ENCODE measurements around the gene APCDD1L.
"Not testable (repeated sequence)": the region's sequence is repeated elsewhere in the genome, so short reads cannot be mapped to it uniquely, and the experiment has no call there.

The APCDD1L gene

DNA sequence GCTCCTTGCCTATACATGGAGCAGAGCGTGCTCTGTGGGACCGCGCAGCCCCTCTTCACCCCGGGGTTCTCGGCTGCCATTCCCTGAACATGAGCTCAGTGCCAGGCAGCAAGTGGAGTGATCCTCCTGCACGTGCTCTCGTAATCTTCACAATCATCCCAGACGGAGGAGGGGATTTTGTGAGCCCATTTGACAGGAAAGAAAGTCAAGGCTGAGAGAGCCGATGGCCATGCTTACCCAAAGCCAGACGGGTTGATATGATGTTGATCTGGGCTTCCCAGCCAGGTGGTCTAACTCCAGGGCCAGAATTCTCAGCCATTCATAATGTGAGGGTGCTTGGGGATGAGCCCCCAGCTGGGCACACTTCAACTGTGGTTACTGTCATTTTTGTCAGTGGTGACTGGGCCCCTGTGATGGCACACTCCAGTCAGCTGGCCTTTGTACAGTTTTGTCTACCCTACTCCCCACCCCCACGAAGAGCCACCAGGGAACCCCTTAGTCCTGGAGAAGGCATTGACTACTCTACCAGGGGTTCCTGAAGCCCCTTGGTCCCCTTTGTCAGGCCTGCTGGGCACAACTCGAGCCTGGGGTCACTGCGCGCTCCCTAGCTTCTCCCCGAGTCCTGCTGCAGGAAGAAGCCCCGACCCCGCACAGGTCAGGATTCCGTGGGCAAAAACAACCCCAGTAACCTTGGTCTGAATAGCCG, 1.5 kb downstream of the APCDD1L start:
- DNase-seq, result no peak

DNA sequence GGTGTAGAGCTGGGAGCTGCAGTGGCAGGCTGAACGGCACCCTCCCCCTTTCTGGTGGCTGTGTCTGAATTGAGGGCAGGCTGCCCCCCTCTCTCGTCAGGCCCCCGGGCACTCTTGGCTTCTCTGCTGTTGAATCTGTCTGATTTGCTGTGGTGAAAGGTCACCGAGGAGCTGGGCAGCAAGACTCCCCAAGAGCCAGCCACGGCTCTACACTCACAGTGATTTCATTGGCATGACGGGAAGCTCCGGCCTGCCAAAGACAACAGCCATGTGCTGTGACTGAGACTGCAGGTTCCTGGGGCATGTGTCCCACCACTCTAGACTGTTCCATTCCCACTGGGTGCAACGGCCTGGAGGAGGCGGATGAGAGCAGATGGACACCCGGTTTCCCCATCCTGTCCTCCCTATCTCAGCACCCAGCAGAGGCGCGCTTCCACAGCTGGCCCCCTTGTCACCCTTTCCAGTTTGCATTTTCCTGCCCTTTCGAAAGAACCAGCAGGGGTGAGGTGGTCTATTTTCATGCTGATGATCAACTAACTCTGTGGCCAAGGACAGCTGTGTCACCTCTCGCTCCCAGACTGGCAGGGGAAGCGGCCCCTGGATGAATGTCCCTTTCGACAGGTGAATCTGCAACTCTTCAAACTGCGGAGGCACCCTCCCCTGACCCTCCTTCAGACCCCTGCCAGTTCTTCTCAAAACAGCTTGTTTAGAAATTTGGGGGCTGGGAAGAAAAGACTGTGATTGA, 2.2 kb downstream of the APCDD1L start:
- no peak for DNase-seq

DNA sequence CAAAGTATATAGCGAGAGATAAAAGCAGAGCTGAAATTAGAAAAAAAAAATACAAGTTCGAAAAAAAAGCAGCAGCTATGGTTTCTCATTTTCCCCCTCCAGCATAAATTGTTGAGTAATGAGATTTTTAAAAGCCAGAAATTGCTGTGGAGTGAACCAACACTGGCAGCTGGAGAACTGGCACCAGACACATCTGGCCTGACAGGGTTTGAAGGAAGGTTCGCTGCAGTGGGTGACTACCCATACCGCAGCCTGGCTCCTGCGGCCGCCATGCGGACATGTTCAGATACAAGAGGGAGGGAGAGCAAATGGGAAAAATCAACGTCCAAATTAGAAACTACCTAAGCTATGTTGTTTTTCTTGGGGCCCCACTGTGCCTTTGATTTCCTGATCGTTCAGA, 3.3 kb downstream of the APCDD1L start:
- no peak for DNase-seq

DNA sequence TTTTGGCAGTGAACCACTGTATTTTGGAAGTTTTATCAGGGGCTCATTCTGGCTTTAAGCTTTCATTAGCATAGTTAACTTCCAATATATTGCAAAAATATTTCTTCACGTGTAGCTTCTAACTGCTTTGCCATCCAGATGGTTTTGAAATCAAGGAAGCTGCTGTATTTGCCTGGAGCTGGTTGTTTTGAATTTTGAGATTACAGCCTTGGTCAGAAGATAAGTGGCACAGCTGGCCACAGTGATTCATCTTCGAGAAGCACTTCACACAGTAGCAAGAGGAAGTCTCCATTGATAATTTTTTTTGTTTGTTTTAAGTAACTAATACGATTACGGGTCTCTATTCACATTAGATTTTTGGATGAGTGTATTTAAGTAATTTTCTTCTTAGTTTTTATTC, 3.8 kb downstream of the APCDD1L start:
- peak; percentile 28 for DNase-seq

DNA sequence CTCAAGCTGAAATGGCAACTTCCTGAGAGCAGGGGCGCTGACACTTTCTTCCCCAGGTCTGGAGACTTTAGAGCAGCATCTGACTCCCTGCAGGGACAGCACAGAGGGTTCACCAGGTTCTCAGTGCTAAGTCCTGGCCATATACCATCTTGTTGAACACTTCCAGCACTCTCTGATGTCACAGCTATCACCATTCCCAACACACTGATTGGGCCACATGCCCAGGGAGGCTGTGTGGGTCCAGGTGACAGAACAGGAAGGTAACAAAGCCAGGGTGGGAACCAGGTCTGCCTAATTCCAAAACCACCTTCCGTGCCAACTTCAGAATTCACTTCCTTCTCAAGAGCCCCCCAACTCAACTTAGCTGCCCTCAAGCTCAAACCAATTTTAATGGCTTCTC, 4.3 kb downstream of the APCDD1L start:
- no peak for DNase-seq

DNA sequence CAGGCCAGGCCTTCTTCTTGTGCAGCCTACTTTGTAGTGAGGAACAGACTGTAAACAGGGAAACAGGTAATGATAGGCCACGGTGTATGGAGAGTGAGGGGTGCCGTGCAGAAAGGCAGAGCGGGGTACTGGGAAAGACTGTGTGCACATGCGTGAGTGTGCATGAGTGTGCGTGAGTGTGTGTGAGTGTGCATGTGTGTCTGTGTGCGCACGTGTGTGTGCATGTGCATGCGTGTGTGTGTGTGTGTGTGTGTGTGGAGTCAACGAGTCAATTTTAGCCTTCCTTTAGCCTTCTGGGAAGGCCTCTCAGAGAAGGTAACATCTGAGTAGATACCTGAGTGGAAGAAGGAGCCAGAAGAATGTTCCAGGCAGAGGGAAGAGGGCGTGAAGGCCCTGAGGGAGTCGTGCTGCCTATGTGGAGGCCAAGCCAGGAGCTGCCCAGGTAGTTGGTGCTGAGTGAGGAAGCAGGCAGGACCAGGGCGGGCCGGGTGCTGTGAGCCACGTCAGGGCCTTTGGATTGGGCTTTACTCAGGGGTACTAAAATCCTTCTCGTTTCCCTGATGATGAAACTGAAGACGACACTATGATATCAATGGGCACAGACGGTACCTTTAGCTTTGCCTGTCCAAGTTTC, 6.3 kb downstream of the APCDD1L start:
- DNase-seq, result no peak

DNA sequence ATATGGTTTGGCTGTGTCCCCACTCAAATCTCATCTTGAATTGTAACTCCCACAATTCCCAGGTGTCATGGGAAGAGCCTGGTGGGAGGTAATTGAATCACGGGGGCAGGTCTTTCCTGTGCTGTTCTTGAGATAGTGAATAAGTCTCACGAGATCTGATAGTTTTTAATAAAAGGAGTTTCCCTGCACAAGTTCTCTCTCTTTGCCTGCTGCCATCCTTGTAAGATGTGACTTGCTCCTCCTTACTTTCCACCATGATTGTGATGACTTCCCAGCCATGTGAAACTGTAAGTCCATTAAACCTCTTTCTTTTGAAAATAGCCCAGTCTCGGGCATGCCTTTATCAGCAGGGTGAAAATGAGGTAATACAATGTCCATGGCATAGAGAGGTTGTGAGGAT, 8.2 kb downstream of the APCDD1L start:
- not testable (repeated sequence) for DNase-seq

DNA sequence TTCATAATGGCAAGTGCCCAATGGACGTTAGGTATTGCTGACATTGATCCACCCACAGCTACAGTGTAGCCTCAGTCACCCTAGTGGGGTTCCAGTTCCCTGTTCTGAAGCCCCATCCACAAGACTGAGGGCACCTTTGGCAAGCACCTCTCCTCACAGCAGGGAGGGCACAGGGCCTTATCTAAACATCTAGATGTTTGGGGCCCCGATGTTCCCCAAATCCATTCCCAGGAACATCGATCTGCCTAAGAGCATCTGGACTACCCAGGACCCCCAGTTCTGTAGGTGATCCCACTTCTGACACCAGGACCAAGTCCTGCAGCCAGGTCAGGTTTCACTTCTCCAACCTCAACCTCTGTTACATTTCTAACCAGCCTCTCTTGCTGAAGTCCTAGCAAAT, 10.6 kb downstream of the APCDD1L start:
- no peak for DNase-seq

DNA sequence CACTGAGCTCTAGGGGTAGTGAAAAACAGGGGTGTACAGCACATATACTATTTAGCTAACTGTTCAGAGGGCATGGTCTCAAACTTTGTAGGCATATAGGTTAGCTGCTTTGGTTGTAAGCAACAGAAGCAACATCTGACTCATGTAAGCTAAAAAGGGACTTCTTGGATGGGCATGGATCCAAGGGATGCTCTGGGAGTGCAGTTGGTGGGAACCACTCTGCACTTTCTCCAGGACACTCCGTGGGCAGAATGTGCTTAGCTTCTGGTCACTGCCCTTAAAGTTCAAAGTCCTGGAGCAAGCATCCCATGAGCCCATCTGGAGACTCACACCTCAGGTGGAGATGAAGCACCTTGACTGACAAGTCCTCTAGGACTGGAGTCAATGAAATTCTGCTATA, 11.5 kb downstream of the APCDD1L start:
- DNase-seq, result no peak

DNA sequence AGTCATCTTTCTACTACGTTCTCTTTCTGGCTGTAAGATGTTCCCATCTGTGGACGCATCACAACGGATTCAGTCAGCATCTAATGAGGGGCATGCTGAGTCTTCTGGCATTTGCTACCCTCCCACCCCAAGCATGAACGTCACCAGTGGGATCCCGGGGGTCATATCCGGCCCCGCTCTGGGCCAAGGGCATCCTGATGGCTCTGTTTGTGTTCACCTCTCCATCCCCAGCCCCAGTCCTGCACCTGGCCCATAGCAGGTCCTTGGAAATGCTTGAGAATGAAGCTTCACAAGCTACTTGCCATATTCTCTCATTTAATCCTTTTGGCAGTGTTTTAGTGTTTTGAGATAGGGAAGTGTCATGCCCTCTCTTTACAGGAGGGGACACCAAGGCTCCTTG, 14.9 kb downstream of the APCDD1L start:
- no peak for DNase-seq

DNA sequence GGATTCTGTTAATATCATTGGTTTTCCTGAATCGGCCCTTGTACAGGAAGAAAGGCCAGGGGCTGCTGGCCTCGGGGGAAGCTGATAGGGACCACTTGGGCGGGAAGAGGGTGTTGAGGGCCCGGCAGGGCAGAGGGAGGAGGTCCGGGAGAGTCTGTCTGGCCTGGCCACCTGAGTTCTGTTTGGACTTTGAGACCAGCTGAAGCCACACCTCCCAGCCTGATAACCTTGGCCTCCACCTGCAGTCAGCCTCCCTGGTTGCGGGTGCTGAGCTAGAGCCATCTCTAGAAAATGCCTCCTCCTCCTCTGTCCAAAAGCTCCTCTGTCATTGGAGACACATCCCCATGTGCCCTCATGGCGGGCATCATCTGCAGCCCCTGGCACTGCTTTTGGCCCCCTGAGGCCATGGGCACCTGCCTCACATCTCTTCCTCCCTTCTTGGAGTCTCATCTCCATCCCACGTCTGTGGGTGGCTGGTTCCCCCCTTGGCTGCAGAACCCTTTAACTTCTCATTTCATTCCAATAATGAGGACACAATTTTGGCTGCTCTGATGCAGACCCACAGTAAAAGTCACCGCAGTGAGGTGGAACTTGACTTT, 16.6 kb downstream of the APCDD1L start:
- no peak for DNase-seq

DNA sequence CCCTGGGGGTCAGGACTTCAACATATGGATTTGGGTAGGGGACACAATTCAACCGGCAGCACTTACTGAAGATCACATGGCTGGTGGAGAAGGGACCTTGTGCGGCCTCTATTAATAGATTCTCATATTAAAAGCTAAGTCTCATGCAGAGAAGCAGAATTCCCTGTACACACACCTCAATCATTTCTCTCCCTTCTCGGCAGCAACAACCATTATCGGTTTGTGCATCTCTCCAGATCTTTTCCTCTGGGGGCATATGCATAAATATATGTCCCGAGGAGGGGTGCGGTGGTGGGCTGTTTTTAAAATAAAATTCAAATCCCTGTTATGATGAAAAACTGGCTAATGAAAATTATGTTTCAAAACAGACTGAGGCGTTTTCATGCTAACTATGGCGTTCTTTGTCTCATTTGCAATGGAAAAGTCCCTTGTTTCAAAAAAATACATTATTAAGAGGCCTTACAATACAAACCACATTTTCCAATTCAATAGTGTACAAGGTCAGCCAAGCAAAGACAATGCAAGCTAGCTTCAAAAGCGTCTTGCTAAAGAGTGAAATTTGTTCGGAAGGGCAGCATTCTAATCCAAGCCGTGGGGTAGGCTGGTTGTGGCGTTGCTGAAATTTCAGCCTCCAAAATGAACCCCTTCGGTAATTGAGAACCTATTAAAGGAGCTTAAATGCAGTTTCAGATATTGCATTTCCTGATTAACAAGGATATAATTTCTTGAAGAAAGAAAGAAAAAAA, 17.3 kb downstream of the APCDD1L start:
- no peak for DNase-seq

DNA sequence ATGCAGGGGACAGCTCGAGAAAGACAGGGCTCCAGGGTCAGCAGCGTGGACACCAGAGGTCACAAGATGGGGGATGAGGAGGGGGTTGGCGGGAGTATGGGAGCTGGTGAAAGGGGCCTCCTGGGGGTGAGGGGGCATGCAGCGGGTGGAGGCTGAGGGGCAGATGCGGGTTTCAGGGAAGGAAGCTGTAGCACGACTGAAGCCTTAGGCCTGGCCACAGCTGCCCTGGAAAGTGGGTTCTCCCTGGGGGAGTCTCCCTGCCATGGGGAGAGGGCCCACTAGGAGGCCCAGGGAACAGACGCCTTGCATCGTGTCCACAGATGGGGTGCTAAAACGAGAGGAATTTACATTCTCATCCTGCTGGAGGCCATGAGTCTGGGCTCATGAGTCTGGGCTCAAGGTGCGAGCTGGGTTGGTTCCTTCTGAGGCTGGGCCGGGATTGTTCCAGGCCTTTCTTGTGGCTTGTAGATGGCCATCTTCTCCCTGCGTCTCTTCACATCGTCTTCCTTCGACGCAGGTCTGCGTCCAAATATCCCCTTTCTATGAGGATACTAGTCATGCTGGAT, 18.0 kb downstream of the APCDD1L start:
- DNase-seq, result no peak

DNA sequence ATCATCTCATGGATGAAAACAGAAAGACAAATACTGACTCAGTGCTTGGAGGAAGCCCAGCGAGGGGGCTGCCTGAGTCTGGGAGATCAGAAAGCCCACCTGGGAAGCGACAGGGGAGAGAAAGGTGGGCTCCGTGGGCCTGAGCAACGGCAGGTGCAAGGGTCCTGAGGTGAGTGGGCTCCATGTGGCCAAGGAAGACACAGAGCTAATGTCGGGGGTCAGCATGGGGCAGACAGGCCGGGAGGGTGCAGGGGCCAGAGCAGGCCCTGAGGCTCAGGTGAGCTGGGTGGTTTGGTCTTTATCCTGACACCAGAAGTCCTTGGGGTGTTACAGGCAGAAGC, 18.8 kb downstream of the APCDD1L start:
- DNase-seq, result no peak

DNA sequence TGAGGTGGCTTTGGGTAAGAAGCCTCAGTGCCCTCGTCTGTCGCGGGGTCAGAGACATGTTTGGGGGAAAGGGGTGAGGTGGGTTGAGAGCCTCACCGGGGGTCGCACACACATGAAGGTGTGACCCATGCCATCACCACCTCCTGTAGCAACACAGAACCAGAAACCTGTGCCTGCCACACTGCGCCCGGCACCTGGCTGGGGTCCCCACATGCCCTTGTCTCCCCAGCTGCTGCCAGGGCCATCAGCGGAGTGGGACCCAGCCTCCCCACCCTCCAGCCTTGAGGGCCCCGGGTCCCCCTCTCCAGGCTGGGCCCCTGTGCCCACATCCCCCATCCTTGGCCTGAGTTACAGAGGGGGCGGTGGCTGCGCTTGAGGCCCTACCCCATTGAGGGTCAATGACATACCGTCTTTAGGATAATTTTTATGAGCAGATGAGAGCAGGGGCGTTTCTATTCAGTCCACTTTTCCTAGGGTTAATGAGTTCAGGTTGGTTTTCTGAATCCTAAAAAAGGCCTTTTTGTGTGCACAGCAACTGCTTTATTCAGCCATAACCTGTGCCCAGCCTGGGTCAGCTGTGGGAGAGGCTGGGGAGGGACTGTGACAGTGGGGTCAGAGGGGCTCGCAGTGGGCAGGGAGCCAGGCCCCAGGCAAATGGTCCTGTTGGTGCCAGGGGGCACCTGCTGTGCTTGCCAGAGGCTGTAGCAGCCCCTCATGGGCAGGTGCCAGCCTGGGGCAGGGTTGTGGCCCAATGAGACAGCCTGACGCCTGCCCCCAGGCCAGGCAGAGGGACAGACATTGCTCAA, 19.4 kb downstream of the APCDD1L start:
- DNase-seq, result no peak

DNA sequence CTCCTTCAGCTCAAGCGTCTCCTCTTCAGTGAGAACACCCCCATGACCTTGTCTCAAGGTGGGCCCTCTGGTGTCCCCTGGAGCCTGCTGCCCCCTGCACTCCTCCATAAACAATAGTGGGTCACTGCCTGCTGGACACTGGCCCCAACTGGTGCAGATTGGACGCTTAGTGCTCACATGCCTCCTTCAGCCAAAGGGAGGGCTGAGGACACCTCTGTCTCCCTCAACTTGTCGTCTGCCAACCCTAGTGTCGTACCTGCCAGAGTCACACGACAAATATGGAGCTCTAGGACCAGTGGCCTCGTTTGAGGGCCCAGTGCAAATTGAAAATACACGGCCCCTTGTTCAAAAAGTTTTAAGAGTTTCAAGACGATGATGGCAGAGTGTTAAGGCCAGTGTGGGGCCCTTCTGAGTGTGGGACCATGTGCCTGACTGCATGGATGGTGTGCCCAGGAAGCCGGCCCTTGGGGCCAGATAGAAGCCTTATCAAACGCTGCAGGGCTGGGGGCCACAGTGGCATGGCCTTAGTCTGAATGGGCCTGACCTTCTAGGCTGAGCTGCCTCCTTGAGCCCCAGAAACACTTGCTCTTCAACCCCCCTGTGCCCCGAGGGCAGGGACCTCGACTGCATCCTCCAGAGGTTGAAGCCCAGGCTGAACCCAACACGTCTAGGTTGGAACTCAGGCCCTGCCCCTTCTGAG, 20.1 kb downstream of the APCDD1L start:
- no peak for DNase-seq

DNA sequence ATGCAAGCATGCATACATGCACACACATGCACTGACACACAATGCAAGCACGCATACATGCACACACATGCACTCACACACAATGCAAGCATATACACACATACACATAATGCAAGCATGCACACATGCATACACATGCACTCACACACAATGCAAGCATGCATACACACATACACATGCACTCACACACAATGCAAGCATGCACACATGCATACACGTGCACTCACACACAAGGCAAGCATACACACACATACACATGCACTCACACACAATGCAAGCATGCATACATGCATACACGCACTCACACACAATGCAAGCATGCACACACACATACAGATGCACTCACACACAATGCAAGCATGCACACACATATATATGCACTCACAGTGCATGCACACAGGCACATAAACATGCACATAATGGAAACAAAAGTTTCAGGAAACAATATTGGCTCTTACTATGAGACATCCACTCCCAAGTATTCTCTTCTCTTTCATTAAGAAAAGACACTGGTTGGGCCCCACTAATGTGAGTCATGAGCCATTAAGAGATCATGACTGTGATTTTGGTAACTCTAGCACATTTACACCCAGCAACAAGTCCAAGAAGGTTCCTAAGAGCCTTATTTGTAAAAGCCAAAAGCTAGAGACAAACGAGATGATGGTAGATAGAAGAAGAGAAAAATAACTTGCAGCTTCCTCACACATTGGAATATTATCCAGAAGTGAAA, 22.2 kb downstream of the APCDD1L start:
- DNase-seq, result no peak

DNA sequence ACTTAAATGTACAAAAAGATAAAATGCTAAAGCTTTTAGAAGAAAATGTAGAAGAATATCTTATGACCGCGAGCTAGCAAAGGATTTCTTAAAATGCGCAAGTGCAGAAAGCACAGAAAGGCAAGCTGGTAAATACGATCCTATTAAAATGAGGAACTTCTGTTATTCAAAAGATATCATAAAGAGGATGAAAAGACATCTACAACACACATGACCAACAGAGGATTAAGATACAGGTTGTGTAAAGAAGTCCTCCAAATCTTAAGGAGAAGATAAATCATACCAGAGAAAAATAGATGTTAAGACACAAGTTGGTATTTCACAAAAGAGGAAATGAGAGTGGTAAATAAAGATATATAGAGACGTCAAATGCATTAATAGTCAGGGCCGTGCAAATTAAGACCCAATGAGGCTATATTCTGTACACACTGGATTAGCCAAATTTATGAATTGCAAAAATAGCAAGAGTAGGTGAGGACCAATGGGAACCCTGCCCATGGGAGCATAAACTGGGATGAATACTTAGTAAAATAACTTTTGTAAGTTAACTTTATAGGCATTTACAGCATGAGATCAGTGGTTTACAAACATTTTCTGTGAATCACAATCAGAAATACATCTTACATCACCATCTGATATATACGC, 23.0 kb downstream of the APCDD1L start:
- DNase-seq, result no peak

DNA sequence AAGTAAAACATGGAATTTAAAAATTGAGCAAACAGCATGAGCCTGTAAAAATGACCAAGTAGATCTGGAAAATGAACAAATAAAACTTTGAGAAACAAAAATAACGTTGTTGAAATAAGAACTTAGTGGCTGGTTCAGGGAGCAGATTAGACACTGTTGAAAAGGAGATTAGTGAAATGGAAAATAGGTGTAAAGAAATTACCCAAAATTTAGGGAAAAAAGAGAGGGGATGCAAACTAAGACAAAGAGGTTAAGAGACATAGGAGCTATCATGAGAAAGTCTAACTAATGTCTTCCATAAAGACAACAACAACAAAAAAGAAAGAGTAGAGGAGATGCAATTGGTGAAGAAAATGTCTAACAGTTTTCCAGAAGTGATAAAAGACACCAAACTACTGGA, 29.0 kb downstream of the APCDD1L start:
- no peak for DNase-seq

DNA sequence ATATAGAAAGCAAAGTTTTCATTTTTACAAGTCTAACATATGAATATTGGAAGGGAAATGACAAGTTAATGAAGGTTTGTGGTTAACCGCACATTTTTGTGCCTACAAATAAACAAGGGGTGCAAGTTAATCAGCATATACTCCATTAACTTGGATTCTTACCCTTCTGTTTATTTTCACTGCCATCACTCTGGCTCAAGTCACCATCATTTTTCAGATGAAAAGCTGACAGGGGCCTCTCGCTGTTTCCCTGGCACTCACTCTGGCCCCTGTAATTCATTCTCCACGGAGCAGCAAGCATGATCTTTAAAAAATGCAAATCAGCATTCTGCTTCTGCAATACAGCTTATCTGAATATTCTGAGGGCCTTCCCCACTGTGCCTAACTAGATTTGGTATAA, 29.8 kb downstream of the APCDD1L start:
- DNase-seq, result no peak
